Memory B cell (primary cell): ENCODE results near the gene USP24.

Source experiments
- ATAC-seq: fragments of 150-1000 bp; cut with Tn5 transposase; 2 replicates; pipeline ENCODE4 v1.10.0; 2021; ENCODE audit warnings: low read depth, mild to moderate bottlenecking, moderate library complexity
- DNase-seq, 2 donors: peaks; one replicate each; pipeline ENCODE4 v3.0.0; 2022; ENCODE audit warnings: low spot score in 2 of 2
- H3K27ac Mint-ChIP-seq: one replicate; pipeline ENCODE4 v1.8.0; 2022; ENCODE audit warnings: mild to moderate bottlenecking, moderate library complexity, mixed read lengths
- H3K27me3 Mint-ChIP-seq: one replicate; pipeline ENCODE4 v1.8.0; 2022; ENCODE audit warnings: mixed read lengths
- H3K36me3 Mint-ChIP-seq: one replicate; pipeline ENCODE4 v1.8.0; 2022; ENCODE audit warnings: mild to moderate bottlenecking, mixed read lengths
- H3K4me1 Mint-ChIP-seq: one replicate; pipeline ENCODE4 v1.8.0; 2022; ENCODE audit warnings: mixed read lengths
- H3K4me3 Mint-ChIP-seq: one replicate; pipeline ENCODE4 v1.8.0; 2022; ENCODE audit warnings: mild to moderate bottlenecking, moderate library complexity, mixed read lengths
- H3K9me3 Mint-ChIP-seq: one replicate; pipeline ENCODE4 v1.8.0; 2022; ENCODE audit warnings: mixed read lengths

USP24 gene

DNA sequence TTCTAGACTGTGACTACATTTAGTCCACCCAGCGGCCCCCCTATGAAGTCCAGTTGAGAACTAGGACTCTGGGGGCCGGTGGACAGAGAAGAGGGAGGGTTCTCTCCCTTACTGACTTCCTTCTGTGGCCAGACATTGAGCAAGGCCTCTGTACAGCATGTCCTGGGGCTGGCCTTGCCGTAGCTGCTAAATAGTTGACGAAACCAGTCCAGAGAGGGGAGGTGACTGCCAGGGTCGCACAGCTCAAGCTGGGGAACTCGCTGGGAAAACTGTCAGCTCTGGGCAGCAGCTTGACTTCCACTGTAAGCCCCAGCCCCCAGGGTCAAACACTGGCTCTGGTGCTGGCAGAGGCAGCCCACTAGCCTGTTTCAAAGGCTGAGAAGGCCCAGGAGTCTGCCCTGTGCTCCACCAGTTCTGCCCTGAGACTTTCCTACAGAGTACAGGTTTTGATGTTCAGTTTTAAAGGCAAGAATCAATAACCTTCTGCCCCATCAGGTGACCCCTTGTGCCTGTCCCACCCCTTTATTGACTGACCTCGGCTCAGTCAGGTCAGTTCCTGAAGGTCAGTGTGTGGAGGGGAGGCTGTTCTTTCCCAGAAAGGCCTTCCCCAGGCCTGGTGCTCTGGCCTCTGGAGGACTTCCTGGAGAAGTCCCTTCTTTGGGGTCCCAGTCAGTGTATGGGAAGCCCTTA is 161.8 kb downstream of the USP24 start:
- no peak for ATAC-seq
- no peak for DNase-seq
- H3K4me1 Mint-ChIP-seq, result no peaks in the 10 kb centered on the region
- H3K9me3 Mint-ChIP-seq, result no peaks in the 10 kb centered on the region
- H3K4me3 Mint-ChIP-seq, result no peak overlapping the region
- no peaks in the 10 kb centered on the region for H3K36me3 Mint-ChIP-seq
- H3K27me3 Mint-ChIP-seq, result peaks cover 3% of the 10 kb centered on the region
- no peak overlapping the region for H3K27ac Mint-ChIP-seq

GRCh38 chr1:55052221-55053142 is 162.7 kb downstream of the USP24 start:
- Mint-ChIP-seq H3K27me3 (peaks cover 3% of the 10 kb centered on the region), H3K9me3 (no peaks in the 10 kb centered on the region), H3K27ac (no peak overlapping the region), H3K36me3 (no peaks in the 10 kb centered on the region), H3K4me3 (no peak overlapping the region), H3K4me1 (no peaks in the 10 kb centered on the region)
- no peak for ATAC-seq
- no peak for DNase-seq

DNA sequence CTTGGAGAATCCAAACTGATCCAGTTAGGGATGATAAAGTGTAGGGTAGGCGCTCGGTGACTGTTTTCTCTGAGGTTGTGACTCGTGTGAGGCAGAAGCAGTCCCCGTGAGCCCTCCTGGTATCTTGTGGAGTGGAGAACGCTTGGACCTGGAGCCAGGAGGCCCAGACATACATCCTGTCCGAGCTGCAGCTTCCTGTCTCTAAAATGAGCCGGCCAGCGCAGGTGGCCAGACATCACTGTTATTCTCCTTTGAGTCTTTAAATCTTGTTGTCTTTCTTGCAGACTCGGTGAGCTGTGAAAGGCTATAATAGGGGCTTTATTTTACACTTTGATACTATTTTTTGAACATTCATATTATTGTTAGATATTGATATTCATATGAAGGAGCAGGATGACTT is 163.5 kb downstream of the USP24 start:
- ATAC-seq (no peak), DNase-seq (no peak)
- no peak overlapping the region for H3K4me3 Mint-ChIP-seq
- H3K27me3 Mint-ChIP-seq, result peaks cover 5% of the 10 kb centered on the region
- H3K9me3 Mint-ChIP-seq, result no peaks in the 10 kb centered on the region
- no peaks in the 10 kb centered on the region for H3K36me3 Mint-ChIP-seq
- H3K4me1 Mint-ChIP-seq, result no peaks in the 10 kb centered on the region
- no peak overlapping the region for H3K27ac Mint-ChIP-seq

DNA sequence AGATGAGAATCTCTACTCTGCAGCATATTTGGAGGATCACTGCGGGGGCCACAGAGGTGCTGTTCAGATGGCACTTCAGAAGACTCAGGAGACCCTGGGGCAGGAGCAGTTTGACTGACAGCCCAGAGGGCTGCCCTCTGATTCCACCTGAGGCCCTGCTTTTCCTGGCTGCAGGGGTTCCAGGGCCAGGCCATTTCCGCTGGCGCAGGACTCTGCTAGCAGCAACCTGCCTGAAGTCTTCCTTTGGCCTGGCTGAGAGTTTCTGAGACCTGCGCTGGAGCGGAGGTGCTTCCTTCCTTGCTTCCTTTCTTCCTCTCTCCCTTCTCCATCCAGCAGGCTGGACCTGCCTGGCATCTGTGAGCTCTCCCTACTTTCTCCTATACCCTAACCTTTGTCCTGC is 164.0 kb downstream of the USP24 start:
- no peak overlapping the region for H3K27ac Mint-ChIP-seq
- no peak for ATAC-seq
- no peak for DNase-seq

DNA sequence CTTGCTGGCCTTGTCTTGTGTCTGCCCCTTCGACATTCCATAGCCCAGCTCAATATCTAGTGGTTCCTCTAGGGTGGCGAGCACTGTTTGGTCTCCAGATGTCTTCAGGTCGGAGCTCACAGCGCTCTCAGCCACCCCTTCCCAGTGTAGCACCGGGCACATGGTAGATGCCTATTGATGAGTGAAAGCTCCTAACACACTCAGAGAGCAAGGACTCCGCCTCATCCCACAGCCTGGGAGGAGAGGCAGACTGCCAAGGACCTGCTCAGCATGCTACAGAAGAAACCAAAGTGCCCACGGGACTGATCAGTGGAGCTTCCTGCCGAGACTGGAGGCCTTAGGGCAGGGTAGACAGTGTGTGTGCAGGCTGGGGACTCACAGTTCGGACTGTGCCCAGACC is 164.9 kb downstream of the USP24 start:
- H3K36me3 Mint-ChIP-seq, result no peaks in the 10 kb centered on the region
- H3K4me3 Mint-ChIP-seq, result no peak overlapping the region
- H3K4me1 Mint-ChIP-seq, result no peaks in the 10 kb centered on the region
- H3K9me3 Mint-ChIP-seq, result no peaks in the 10 kb centered on the region
- H3K27ac Mint-ChIP-seq, result no peak overlapping the region
- peaks cover 5% of the 10 kb centered on the region for H3K27me3 Mint-ChIP-seq
- no peak for ATAC-seq
- no peak for DNase-seq

More for the DNA sequence above, 164.0 kb downstream of the USP24 start:
- Mint-ChIP-seq H3K36me3 (no peaks in the 10 kb centered on the region), H3K4me1 (no peaks in the 10 kb centered on the region), H3K4me3 (no peak overlapping the region), H3K27me3 (peaks cover 5% of the 10 kb centered on the region), H3K9me3 (no peaks in the 10 kb centered on the region)

DNA sequence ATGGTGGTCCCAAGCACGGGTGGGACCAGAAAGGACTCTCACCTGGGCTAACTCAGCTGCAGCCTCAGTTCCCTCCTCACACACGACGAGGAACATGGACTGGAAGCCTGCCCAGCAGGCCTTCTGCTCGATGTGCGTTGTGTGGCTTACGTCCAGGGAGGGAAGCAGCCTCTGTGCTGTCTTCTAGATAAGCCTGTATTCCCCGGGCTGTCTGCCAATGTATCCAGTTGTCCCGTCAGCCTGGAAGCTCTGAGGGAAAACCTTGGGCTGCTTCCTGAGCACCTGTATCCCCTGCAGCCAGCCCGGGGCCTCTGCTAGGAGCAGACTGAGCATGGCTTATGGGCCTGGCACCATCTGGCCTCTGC is 165.3 kb downstream of the USP24 start:
- Mint-ChIP-seq H3K27ac (no peak overlapping the region), H3K27me3 (peaks cover 5% of the 10 kb centered on the region), H3K9me3 (no peaks in the 10 kb centered on the region), H3K36me3 (no peaks in the 10 kb centered on the region), H3K4me3 (no peak overlapping the region), H3K4me1 (no peaks in the 10 kb centered on the region)
- DNase-seq (no peak), ATAC-seq (no peak)

DNA sequence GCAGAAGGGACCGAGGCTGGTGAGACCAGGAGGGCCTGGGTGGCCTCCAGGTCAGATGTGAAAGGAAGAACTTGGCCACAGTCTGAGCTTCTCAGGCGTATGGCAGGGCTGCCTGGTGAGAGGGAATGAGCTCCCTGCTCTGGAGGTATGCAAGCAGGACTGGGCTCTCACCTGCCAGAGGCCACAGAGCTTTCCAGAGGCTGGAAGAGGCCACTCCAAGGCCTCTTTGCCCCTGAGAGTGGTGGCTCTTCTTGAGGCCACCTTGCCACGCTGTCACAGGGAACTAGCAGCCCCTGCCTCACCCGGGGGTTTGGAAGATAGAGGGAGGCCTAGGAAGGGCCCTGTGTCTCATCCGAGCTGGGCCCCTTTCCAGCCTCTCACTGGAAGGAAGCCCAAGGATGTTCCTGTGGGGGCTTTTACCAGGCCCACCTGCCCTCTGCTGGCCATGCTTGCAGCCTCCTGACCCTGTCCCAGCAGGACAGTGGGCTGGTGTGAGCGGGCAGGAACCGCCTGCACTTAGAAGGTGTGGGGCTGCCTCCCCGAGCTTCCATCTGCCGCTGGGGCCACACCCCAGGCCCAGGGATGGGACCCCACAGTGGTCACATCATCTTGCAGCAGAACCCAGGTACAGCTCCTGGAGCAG is 165.8 kb downstream of the USP24 start:
- ATAC-seq, result no peak
- Mint-ChIP-seq H3K9me3 (no peaks in the 10 kb centered on the region), H3K36me3 (no peaks in the 10 kb centered on the region), H3K27me3 (peaks cover 5% of the 10 kb centered on the region), H3K27ac (no peak overlapping the region), H3K4me1 (no peaks in the 10 kb centered on the region), H3K4me3 (no peak overlapping the region)
- DNase-seq, result no peak

DNA sequence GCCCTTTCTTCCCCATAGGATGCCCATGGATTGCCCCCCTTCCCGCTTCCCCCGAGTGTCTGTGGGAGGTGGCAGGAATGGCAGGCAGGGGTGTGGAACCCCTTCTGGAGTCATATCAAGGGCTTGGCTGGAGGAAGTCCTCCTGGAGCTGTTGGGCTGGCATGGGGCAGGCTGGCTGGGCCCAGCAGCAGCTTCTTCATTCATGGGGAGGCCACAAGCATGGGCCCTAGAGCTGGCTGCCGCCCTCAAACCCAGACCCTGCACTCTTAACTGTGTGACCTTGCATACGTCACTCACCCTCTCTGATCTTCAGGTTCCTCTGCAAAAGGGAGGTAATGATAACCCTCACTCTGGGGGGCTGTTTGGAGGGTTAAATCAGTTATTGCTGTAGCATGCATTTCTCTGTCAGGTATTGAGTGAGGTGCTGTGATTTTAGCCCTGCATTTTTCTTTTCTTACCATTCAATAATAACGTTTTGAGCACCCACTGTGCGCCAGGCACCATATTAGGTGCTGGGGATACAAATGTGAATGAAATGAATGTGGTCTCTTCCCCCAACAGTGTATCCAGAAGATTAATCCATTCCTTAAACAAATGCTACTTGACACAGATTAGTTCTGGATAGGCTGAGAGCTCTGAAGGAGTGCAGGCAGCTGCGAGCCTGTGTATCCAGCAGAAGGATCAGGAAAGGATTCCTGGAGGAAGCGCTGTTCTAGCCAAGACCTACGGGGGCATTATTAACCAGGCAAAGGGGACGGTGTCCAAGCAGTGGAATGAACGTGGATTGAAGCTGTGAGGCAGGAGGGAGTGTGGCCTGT is 166.5 kb downstream of the USP24 start:
- ATAC-seq, result no peak
- Mint-ChIP-seq H3K27me3 (peaks cover 5% of the 10 kb centered on the region), H3K27ac (no peak overlapping the region), H3K9me3 (no peaks in the 10 kb centered on the region), H3K4me1 (no peaks in the 10 kb centered on the region), H3K4me3 (no peak overlapping the region), H3K36me3 (no peaks in the 10 kb centered on the region)
- no peak for DNase-seq

DNA sequence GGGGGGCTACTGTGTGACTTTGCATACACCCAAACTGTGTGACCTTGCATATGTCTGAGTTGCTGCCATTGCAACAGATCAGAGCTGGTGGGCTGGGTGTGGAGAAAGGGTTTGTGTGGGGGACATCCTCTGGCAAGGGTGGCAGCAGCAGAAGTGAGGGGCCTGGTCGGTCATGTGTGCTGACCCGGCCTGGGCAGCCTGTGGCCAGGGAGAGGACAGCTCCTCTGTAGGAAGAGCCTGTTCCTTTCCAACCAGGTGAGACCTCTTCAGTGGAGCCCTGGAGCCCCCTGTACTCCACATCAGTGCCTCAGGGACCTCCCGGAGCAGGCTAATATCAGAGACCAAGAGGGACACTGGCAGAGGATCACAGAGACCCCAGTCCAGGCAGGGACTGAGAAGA is 167.6 kb downstream of the USP24 start:
- Mint-ChIP-seq H3K4me1 (no peaks in the 10 kb centered on the region), H3K27me3 (peaks cover 5% of the 10 kb centered on the region), H3K9me3 (no peaks in the 10 kb centered on the region), H3K36me3 (no peaks in the 10 kb centered on the region), H3K27ac (no peak overlapping the region), H3K4me3 (no peak overlapping the region)
- no peak for ATAC-seq
- no peak for DNase-seq

GRCh38 chr1:55046871-55047270 is 168.3 kb downstream of the USP24 start:
- no peaks in the 10 kb centered on the region for H3K36me3 Mint-ChIP-seq
- no peaks in the 10 kb centered on the region for H3K4me1 Mint-ChIP-seq
- no peak overlapping the region for H3K4me3 Mint-ChIP-seq
- DNase-seq (no peak), ATAC-seq (no peak)
- H3K9me3 Mint-ChIP-seq, result no peaks in the 10 kb centered on the region
- H3K27me3 Mint-ChIP-seq, result peaks cover 5% of the 10 kb centered on the region
- H3K27ac Mint-ChIP-seq, result no peak overlapping the region

GRCh38 chr1:55045430-55045829 is 169.7 kb downstream of the USP24 start:
- Mint-ChIP-seq H3K27me3 (peaks cover 6% of the 10 kb centered on the region), H3K36me3 (no peaks in the 10 kb centered on the region), H3K27ac (no peak overlapping the region), H3K9me3 (no peaks in the 10 kb centered on the region), H3K4me3 (no peak overlapping the region), H3K4me1 (no peaks in the 10 kb centered on the region)
- ATAC-seq (no peak), DNase-seq (no peak)

GRCh38 chr1:55044617-55045397 is 170.4 kb downstream of the USP24 start:
- Mint-ChIP-seq H3K4me3 (no peak overlapping the region), H3K9me3 (no peaks in the 10 kb centered on the region), H3K4me1 (no peaks in the 10 kb centered on the region), H3K27ac (no peak overlapping the region), H3K27me3 (peaks cover 12% of the 10 kb centered on the region), H3K36me3 (no peaks in the 10 kb centered on the region)
- ATAC-seq (no peak), DNase-seq (no peak)

GRCh38 chr1:55043726-55044125 is 171.4 kb downstream of the USP24 start:
- no peak for ATAC-seq
- Mint-ChIP-seq H3K4me3 (no peak overlapping the region), H3K4me1 (no peaks in the 10 kb centered on the region), H3K27ac (no peak overlapping the region), H3K27me3 (peaks cover 17% of the 10 kb centered on the region), H3K9me3 (no peaks in the 10 kb centered on the region), H3K36me3 (no peaks in the 10 kb centered on the region)
- DNase-seq, result no peak
